Measurements from ENCODE around the gene SLC2A8. TPM values are rescaled to one million over a fixed set of nuclear protein-coding genes. Genes with fewer than 3 reads are reported as not detected.

SLC2A8 gene
- total RNA-seq, 1 donor from 2014 or later = 30.6 TPM

GRCh38 chr9:127396253-127396807 lies 639 bp upstream of the SLC2A8 start:
- DNase-seq = no peak
- peak overlapping the region; percentile 88 for H3K4me3 Mint-ChIP-seq (ENCODE audit: unreplicated experiment)
- H3K27me3 Mint-ChIP-seq (ENCODE audit: unreplicated experiment) = peaks cover 6% of the 10 kb centered on the region
- H3K27ac Mint-ChIP-seq (ENCODE audit: unreplicated experiment) = no peak overlapping the region
- no peak for TF ChIP-seq CTCF (IDR thresholded peaks at IDR 0.05; ENCODE audit: partially characterized antibody, unreplicated experiment)
- H3K36me3 Mint-ChIP-seq (ENCODE audit: unreplicated experiment) = no peaks in the 10 kb centered on the region
- H3K4me1 Mint-ChIP-seq (ENCODE audit: low read depth, unreplicated experiment) = peaks cover 2% of the 10 kb centered on the region
- peaks cover 5% of the 10 kb centered on the region for H3K9me3 Mint-ChIP-seq (ENCODE audit: unreplicated experiment)

- H3K27ac Mint-ChIP-seq (ENCODE audit: unreplicated experiment) = no peak overlapping the region
- peak overlapping the region; percentile 88 for H3K4me3 Mint-ChIP-seq (ENCODE audit: unreplicated experiment)
- peaks cover 6% of the 10 kb centered on the region for H3K27me3 Mint-ChIP-seq (ENCODE audit: unreplicated experiment)
- no peaks in the 10 kb centered on the region for H3K36me3 Mint-ChIP-seq (ENCODE audit: unreplicated experiment)
- peaks cover 2% of the 10 kb centered on the region for H3K4me1 Mint-ChIP-seq (ENCODE audit: low read depth, unreplicated experiment)
- no peak for TF ChIP-seq CTCF (IDR thresholded peaks at IDR 0.05; ENCODE audit: partially characterized antibody, unreplicated experiment)
- peak; percentile 66 for DNase-seq
- peaks cover 2% of the 10 kb centered on the region for H3K9me3 Mint-ChIP-seq (ENCODE audit: unreplicated experiment)
Observed at GRCh38 chr9:127397646-127398274, 791 bp downstream of the SLC2A8 start.

GRCh38 chr9:127398275-127398647 lies 1.3 kb downstream of the SLC2A8 start:
- Mint-ChIP-seq H3K36me3 (ENCODE audit: unreplicated experiment) (no peaks in the 10 kb centered on the region), H3K27me3 (ENCODE audit: unreplicated experiment) (peaks cover 6% of the 10 kb centered on the region), H3K27ac (ENCODE audit: unreplicated experiment) (peak overlapping the region; percentile 62), H3K4me3 (ENCODE audit: unreplicated experiment) (peak overlapping the region; percentile 88), H3K9me3 (ENCODE audit: unreplicated experiment) (peaks cover 2% of the 10 kb centered on the region), H3K4me1 (ENCODE audit: low read depth, unreplicated experiment) (peaks cover 2% of the 10 kb centered on the region)
- TF ChIP-seq CTCF (IDR thresholded peaks at IDR 0.05; ENCODE audit: partially characterized antibody, unreplicated experiment) = no peak
- DNase-seq = no peak

GRCh38 chr9:127398715-127399400 lies 1.9 kb downstream of the SLC2A8 start:
- TF ChIP-seq CTCF (IDR thresholded peaks at IDR 0.05; ENCODE audit: partially characterized antibody, unreplicated experiment) = no peak
- DNase-seq = no peak
- no peaks in the 10 kb centered on the region for H3K36me3 Mint-ChIP-seq (ENCODE audit: unreplicated experiment)
- no peak overlapping the region for H3K27ac Mint-ChIP-seq (ENCODE audit: unreplicated experiment)
- H3K9me3 Mint-ChIP-seq (ENCODE audit: unreplicated experiment) = peaks cover 2% of the 10 kb centered on the region
- peak overlapping the region; percentile 88 for H3K4me3 Mint-ChIP-seq (ENCODE audit: unreplicated experiment)
- peaks cover 6% of the 10 kb centered on the region for H3K27me3 Mint-ChIP-seq (ENCODE audit: unreplicated experiment)
- H3K4me1 Mint-ChIP-seq (ENCODE audit: low read depth, unreplicated experiment) = peaks cover 2% of the 10 kb centered on the region

- H3K27me3 Mint-ChIP-seq (ENCODE audit: unreplicated experiment) = peaks cover 6% of the 10 kb centered on the region
- no peak for DNase-seq
- no peak for TF ChIP-seq CTCF (IDR thresholded peaks at IDR 0.05; ENCODE audit: partially characterized antibody, unreplicated experiment)
- H3K27ac Mint-ChIP-seq (ENCODE audit: unreplicated experiment) = no peak overlapping the region
- no peaks in the 10 kb centered on the region for H3K36me3 Mint-ChIP-seq (ENCODE audit: unreplicated experiment)
- H3K4me1 Mint-ChIP-seq (ENCODE audit: low read depth, unreplicated experiment) = peaks cover 2% of the 10 kb centered on the region
- peaks cover 2% of the 10 kb centered on the region for H3K9me3 Mint-ChIP-seq (ENCODE audit: unreplicated experiment)
- no peak overlapping the region for H3K4me3 Mint-ChIP-seq (ENCODE audit: unreplicated experiment)
Observed at GRCh38 chr9:127399736-127400269, 2.8 kb downstream of the SLC2A8 start.
